ENCODE results near the gene RIMBP2. TPM values are rescaled to one million over a fixed set of nuclear protein-coding genes. Genes with fewer than 3 reads are reported as not detected.

Gene RIMBP2
- total and polyA plus RNA-seq, 9 of the 15 experiments (the other 6 are each of a cell fraction or from before 2014, with no cell fraction given) = not detected

DNA sequence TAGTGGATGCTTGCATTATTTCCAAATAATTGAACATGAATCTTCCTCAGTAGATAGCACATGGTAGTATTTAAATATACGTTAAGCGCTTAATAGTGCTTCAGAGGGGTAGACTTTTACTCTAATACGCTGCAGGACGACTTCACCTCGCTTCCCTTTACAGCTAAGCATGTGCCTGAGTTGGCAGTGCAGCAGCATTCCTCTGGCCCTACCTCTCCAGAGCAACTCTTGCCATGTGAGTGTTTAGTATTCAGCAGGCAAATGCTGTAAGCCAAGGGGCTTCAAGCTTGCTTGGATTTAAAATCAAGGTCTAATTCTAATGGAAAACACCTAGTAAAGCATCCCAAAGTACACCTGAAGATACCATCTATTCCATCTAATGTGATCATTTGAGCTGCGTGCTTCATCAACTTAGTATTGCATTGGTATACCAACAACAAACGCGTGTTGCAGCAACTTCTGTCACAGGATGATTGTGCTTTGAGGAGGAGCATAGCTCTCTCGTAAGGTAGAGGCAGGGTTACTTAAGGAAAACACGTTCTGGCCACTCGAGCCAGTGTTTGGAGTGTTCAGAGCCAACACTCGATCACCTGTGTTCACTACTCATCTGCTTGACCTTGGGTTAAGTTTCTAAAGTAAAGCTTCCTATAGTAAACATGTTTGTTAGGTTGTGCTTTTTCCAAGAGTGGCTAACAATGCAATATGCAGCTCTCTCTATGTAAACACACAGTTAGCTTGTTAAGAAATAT is 317.8 kb downstream of the RIMBP2 start:
- CTCF ChIA-PET (ENCODE audit: low intra/inter-chr PET ratio) = no interaction called here
- Histone ChIP-seq H3K9me3 (replicated peaks; ENCODE audit: control insufficient read depth, insufficient read depth, low read depth, low read length) (no peaks in the 10 kb centered on the region), H3K79me2 (ENCODE audit: control insufficient read depth, insufficient read depth, low read length) (no peaks in the 10 kb centered on the region), H4K20me1 (replicated peaks; ENCODE audit: control insufficient read depth, insufficient read depth, low read length) (no peaks in the 10 kb centered on the region), H3K36me3 (ENCODE audit: control insufficient read depth, insufficient read depth, low read length) (no peaks in the 10 kb centered on the region), H3K4me1 (replicated peaks in 1 of 2; ENCODE audit: control insufficient read depth in 2 of 2, insufficient read depth in 2 of 2, low read length in 2 of 2) (no peaks in the 10 kb centered on the region), H3K9me1 (ENCODE audit: control insufficient read depth, insufficient read depth, low read length) (no peaks in the 10 kb centered on the region), H3K27ac (ENCODE audit: extremely low read depth, low read depth, low read length) (no peak overlapping the region), H3K4me2 (ENCODE audit: insufficient read depth, low read length) (no peak overlapping the region), H3K27me3 (ENCODE audit: control insufficient read depth in 2 of 2, insufficient read depth in 2 of 2, low read length in 2 of 2) (peaks cover 3 to 19% of the 10 kb centered on the region in 2 experiments; a peak in 4 of 5 replicates), H2AFZ (ENCODE audit: low read depth, low read length) (no peak overlapping the region), H3K4me3 (no peak overlapping the region), H3K9ac (ENCODE audit: insufficient read depth in 1 of 2, low read depth in 2 of 2, low read length in 2 of 2) (no peak overlapping the region)
- no TSS peak for BruUV-seq (replicated peaks)
- FAIRE-seq = no peak
- TF ChIP-seq HCFC1 (IDR thresholded peaks at IDR 0.05; ENCODE audit: low read depth, low read length) = no peak
- no peak for TF ChIP-seq RUNX1 (IDR thresholded peaks at IDR 0.05; ENCODE audit: low read depth)
- TF ChIP-seq, protein P1, sequence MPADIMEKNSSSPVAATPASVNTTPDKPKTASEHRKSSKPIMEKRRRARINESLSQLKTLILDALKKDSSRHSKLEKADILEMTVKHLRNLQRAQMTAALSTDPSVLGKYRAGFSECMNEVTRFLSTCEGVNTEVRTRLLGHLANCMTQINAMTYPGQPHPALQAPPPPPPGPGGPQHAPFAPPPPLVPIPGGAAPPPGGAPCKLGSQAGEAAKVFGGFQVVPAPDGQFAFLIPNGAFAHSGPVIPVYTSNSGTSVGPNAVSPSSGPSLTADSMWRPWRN (IDR thresholded peaks at IDR 0.05; ENCODE audit: low read depth) = no peak
- TF ChIP-seq LCOR (CRISPR knock-in tag; IDR thresholded peaks at IDR 0.05) = no peak
- TF ChIP-seq MYNN (IDR thresholded peaks at IDR 0.05) = no peak
- no peak for TF ChIP-seq MYNN (CRISPR knock-in tag; IDR thresholded peaks at IDR 0.05)
- TF ChIP-seq THAP7 (CRISPR knock-in tag; IDR thresholded peaks at IDR 0.05) = no peak
- TF ChIP-seq SNRNP70 (optimal IDR thresholded peaks at IDR 0.05; ENCODE audit: low read depth, low read length) = no peak
- no peak for TF ChIP-seq NFIC (IDR thresholded peaks at IDR 0.05)
- DNase-seq (ENCODE audit: extremely low read depth in 1 of 4, low spot score in 3 of 4) = no peak
- intact Hi-C loops (cut with micrococcal nuclease) (no loop called here), in situ Hi-C loops (cut with MboI) (no loop called here)
- 2% methylated on average over 12 of the region's 12 CpGs for WGBS (ENCODE audit: insufficient coverage, low coverage, missing lambda C conversion rate)
- POLR2A ChIA-PET = interaction anchor here (0.7 kb wide), 1 partner anchor 459 kb away, joined by 3 read pairs; no protein-coding TSS in a partner anchor
- no peak for ATAC-seq

Measured in K562 (cell line).